Activated naive CD4-positive, alpha-beta T cell (primary cell): ENCODE data around the gene UHRF1.
"Not testable (repeated sequence)": the region's sequence is repeated elsewhere in the genome, so short reads cannot be mapped to it uniquely, and the experiment has no call there.

Experiments
- DNase-seq, 4 experiments: peaks; one replicate each; lab custom pipeline; 2025; lab: John Stamatoyannopoulos, UW

Gene UHRF1

GRCh38 chr19:4900879-4901278 is 8.4 kb upstream of the UHRF1 start:
- DNase-seq = not testable (repeated sequence)

- no peak for DNase-seq
These were observed 6.5 kb upstream of the UHRF1 start, which contains the start of gene ARRDC5 for GRCh38 chr19:4902796-4903195. Gene ARRDC5, minus strand, starts transcription at chr19:4902896. Its CDS starts 71 bp downstream, at chr19:4902825.

DNA sequence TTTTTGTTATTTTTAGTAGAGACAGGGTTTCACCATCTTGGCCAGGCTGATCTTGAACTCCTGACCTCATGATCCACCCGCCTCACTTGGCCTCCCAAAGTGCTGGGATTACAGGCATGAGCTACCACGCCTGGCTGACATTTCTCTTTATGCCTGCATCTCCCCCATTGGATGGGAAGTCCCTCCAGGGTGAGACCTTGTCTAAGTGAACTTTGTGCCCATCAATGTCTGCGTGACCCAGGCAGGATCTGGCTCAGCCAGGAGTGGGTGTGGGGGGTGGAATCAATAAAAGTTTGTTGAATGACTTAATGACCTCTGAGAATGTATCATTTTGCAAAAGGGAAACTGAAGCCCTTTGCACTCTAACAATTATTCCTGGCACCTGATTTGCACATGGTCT is 4.8 kb upstream of the UHRF1 start:
- DNase-seq = no peak

GRCh38 chr19:4906963-4907362 is 2.3 kb upstream of the UHRF1 start:
- no peak for DNase-seq

DNA sequence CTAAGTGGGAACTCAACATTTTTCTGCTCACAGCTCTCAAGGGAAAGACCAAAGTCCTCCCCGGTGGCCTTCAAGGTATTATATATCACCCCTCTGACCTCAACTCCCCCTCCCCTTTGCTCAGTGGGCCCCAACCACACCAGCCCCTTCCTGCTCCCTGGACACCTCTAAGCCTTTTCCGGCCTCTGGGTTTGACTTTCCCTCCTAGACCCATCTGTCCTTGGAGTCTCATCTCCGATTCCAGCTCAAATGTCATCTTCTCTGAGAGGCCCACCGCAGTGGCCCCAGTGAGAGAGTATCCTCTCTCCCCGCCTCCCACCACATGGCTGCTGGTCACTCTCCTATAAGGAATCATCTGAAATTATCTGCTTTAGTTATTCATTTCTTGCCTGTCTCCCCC is 941 bp upstream of the UHRF1 start:
- no peak for DNase-seq

DNA sequence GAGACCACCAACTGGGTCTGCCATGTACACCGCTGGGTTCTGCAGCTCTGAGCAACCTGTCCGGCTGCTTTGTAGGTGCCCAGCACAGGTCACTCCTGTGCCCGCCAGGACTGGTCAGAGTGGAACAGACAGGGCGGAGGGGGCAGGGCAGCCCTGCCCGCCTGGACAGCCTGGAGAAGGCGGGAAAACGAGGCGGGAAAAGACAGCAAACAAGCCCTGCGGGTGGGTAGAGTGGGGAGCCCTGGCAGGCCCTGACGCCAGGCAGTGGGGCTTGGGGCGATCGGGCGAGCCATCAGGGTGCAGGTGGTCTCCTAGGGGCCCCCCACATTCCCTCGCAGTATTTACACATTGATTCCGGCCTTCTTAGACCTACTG is 533 bp upstream of the UHRF1 start:
- no peak for DNase-seq

DNA sequence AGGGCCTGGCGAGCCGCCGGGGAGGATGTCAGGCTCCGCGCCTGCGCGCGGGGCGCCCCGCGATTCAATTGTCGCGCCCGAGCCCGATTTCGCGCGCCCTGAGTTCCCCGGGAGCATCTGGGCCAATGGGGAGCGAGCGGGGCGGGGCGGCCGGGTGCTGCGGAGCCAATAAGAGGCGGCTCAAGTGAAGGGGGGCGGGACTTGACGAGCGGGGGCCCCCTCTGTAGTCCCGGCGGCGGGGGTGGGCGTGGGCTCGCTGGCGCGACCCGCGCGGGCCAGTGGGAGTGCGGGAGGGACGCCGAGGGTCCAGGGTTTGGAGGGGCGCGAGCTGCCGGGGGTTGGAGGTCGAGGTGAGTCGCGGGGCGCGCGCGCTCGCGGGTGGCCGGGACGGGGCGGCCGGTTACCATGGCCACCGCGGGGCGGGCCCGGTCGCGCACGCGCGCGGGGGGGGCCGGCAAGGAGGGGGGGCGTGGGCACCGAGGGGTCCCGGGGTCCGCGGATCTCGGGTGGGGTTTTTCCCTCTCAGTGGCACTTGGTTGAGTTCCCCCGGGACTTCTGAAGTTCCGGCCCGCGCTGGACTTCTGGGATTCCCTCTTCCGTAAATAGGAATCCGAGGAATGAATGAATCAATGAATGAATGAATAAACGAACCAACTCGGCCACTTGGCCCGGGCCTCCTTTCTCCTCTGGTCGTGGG is 744 bp downstream of the UHRF1 start:
- DNase-seq = peak; percentile 77 to 93 (median 86)

DNA sequence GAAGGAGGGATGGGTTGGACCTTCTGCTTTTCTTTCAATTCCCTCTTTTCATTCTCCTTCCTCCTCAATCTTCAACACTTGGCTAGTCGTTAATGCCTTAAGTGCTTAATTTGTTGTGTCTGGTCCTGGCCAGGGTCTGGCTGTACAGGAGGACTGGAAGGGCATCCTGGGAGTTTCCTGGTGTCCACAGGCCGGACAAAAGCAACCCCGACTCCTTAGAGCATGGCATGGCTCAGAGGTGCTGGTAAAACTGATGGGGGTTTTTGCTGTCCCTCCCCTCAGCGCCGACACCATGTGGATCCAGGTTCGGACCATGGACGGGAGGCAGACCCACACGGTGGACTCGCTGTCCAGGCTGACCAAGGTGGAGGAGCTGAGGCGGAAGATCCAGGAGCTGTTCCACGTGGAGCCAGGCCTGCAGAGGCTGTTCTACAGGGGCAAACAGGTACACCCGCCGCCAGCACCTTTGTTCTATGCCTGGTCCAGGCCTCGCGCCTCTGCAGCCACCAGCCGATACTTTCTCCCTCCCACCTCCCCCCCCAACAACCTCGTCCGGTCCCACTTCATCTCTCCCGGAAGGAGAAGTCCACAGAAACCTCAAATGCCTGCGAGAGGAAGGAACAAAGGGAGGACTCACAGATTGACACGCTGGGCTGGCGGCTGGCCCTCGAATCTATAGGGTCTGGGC is 1.4 kb downstream of the UHRF1 start:
- no peak for DNase-seq

- DNase-seq = no peak
These were observed 2.0 kb downstream of the UHRF1 start for GRCh38 chr19:4911314-4911713.

- DNase-seq = peak; percentile 30 to 62 (median 46)
These were observed 2.7 kb downstream of the UHRF1 start for GRCh38 chr19:4911786-4912672.

DNA sequence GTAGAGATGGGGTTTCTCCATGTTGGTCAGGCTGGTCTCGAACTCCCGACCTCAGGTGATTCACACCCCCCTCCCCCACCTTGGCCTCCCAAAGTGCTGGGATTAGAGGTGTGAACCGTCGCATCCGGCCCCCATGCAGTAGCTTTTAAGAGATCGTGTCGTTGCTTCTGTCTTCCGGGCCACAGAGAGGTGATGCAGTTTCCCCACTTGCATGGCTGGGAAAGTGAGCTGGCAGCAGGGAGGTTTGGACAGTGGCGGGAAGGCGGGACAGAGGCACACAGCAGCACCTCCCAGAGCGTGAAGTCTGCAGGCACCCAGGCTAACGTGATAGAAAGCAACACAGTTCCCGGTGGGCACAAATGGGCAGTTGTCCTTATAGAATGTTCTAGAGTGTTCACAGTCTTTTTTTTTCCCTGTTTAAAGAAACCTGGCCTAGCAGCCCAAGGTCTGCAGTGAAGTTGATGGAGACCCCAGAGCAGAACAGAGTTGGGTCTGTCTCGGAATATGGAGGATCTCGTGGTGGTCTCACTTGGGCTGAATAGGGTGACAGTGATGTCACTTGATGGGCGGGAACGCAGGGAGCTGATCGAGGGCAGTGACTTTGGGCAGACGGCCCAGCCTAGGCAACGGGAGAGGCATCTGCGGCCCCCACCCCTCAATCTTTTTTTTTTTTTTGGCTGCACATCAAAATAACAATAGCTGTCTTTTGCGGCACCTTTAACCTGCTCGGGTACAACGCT is 4.9 kb downstream of the UHRF1 start:
- no peak for DNase-seq

- DNase-seq = peak; percentile 23 to 71 (median 44)
These were observed 5.6 kb downstream of the UHRF1 start for GRCh38 chr19:4914736-4915501.

DNA sequence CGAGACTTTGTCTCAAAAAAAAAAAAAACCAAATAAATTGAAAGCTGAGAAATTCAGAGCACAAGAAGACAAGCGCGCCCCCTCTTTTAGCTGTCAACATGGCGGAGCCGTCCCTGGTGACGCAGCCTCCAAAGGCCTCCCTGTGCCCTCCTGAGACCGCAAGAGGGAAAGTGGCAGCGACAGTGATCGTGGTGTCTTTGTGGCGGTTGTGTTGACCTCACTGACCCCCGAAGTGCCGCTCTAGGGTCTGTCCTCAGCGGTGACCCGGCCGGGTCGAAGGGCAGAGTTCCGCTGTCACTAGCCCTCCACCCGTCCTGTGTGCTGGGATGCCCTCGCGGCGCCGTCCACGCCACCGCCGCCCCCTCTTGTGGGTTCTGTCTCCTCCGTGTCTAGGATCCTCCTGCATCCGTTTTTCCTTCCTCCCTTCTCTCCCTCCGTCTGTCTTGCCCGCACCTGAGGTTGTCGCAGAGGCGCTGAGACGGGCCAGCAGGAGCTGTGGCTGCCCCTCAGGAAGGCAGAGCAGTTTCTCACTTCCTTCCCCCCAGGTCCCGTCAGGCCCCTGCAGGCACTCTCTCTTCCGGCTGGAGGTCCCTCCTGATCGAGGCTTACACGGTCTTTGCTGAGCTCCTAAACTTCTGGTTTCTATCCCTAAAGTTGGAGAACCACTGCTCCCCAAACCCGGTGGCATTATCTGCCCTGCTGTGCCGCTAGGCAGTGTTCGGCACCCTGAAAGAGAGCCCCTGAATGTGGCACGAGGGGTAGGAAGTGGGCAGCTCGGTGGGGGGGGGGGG is 7.2 kb downstream of the UHRF1 start:
- DNase-seq = peak in 2 of 4 experiments; percentile 44 to 53

GRCh38 chr19:4922530-4923275 is 13.4 kb downstream of the UHRF1 start:
- no peak for DNase-seq

- no peak for DNase-seq
These were observed 14.0 kb downstream of the UHRF1 start for GRCh38 chr19:4923276-4923747.

GRCh38 chr19:4929186-4929585 is 19.9 kb downstream of the UHRF1 start:
- DNase-seq = no peak

- DNase-seq = no peak
These were observed 21.4 kb downstream of the UHRF1 start for GRCh38 chr19:4930664-4931063.

GRCh38 chr19:4932711-4933110 is 23.4 kb downstream of the UHRF1 start:
- no peak for DNase-seq

DNA sequence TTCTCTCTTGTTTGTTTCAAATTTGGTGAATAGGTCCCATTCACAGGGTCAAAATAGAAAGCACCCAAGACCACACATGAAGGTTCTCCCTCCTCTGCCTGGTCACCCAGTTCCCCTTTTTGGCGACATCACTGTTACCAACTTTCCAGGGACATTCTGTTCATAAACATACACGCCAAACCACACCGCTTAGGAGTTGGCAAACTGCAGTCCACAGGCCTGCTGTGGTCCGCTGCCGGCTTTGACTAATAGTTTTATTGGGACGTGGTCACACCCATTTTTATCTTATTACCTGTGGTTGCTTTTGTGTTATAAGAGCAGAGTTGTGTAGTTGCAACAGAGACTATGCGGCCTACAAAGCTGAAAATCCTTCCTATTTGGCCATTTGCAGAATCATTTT is 24.2 kb downstream of the UHRF1 start:
- no peak for DNase-seq
